ENCODE data around the gene CPA3.

Gene CPA3

DNA sequence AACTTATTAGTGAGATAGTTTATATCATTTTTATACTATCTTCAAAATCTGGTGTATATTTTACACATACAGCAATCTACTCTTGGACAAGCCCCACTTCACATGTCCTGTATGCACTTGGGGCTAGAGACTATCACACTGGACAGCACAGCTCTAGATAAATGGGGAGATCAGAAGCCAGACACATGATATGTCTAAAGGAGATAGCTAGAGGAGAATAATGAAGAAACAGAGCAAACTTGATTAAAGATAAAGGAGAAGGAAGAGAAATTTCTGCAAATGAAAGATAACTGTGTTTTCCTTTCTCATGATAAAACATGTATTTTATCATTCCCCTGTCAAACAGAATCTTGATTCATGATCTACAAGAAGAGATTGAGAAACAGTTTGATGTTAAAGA is 13.0 kb downstream of the CPA3 start:
- Histone ChIP-seq H3K4me3 (no peak overlapping the region), H3K27ac (no peak overlapping the region)
- no peak for DNase-seq (ENCODE audit: low spot score)
- TF ChIP-seq, protein P1, sequence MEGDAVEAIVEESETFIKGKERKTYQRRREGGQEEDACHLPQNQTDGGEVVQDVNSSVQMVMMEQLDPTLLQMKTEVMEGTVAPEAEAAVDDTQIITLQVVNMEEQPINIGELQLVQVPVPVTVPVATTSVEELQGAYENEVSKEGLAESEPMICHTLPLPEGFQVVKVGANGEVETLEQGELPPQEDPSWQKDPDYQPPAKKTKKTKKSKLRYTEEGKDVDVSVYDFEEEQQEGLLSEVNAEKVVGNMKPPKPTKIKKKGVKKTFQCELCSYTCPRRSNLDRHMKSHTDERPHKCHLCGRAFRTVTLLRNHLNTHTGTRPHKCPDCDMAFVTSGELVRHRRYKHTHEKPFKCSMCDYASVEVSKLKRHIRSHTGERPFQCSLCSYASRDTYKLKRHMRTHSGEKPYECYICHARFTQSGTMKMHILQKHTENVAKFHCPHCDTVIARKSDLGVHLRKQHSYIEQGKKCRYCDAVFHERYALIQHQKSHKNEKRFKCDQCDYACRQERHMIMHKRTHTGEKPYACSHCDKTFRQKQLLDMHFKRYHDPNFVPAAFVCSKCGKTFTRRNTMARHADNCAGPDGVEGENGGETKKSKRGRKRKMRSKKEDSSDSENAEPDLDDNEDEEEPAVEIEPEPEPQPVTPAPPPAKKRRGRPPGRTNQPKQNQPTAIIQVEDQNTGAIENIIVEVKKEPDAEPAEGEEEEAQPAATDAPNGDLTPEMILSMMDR (IDR thresholded peaks at IDR 0.05) = no peak

DNA sequence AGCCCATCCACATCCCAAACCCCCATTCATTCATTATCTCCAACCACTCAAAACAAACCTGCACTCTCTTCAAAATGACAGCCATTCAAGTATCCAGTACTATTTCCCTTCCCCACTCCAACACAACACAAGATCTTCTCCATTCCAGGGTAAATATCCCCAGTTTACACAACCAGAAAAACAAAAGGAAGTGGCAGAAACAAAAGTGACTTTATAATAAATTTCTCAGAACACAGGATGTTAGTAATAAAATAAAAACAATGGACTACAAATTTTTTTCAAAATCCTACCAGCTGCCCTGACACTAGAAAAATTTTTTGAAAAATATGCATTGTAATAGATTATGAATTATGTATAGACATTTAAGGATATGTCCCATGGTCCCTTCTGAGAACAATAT is 14.2 kb downstream of the CPA3 start:
- TF ChIP-seq, protein P1 (IDR thresholded peaks at IDR 0.05) = no peak

DNA sequence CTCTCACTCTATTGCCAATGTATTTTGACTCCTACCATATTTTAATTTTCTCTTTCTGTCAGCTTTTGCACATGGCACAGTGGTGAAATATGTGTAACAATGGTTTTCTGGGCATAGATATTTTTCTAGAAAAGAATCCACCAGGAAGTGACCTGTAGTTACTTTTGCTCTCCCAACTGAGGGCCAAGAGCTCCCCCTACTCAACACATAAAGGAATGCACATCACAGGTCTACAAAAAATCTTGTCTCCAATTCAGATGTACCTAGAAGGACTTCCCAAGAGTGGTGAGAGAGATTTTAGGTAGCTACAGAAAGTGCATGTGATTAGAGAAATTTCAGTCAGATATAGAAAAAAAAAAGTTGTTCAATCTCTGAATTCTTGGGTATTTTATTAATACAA is 15.6 kb downstream of the CPA3 start:
- no peak for DNase-seq (ENCODE audit: low spot score)
- no peak overlapping the region for H3K27ac ChIP-seq
- TF ChIP-seq, protein P1 (IDR thresholded peaks at IDR 0.05) = no peak
- H3K4me3 ChIP-seq = no peak overlapping the region

More for the DNA sequence above, 14.2 kb downstream of the CPA3 start:
- H3K27ac ChIP-seq = no peak overlapping the region
- no peak overlapping the region for H3K4me3 ChIP-seq
- no peak for DNase-seq (ENCODE audit: low spot score)

DNA sequence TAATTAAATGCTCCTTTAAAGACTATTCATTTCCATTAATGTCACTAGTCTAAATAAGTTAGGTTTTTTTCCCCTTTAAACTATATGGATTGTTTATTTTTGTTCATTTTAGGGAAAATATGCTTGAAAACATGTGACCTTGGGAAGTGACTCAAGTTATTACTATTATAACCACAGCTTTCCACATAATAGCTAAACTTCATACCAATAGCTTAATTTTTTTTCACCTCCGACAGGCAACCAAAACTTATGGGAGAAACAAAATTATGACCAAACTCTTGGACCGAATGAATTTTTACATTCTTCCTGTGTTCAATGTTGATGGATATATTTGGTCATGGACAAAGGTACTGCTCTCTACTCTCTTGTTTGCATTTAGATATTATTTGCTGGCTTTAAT is 16.2 kb downstream of the CPA3 start:
- Histone ChIP-seq H3K4me3 (no peak overlapping the region), H3K27ac (no peak overlapping the region)
- TF ChIP-seq, protein P1 (IDR thresholded peaks at IDR 0.05) = no peak
- no peak for DNase-seq (ENCODE audit: low spot score)

DNA sequence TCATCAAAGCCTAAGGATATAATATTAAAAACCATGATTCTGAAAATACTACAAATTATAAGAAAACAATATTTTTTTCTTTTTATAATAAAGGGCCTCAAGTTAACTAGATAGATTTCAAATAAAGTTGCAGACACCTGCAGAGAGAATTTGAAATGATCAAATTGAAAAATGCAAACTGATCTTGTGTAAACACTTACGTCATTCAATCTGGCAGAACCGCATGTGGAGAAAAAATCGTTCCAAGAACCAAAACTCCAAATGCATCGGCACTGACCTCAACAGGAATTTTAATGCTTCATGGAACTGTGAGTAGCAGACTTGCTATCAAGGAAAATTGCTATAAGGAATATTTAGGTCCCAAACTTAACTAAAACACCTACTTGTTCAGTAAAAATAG is 17.2 kb downstream of the CPA3 start:
- no peak overlapping the region for H3K4me3 ChIP-seq
- TF ChIP-seq, protein P1 (IDR thresholded peaks at IDR 0.05) = no peak
- H3K27ac ChIP-seq = no peak overlapping the region
- DNase-seq (ENCODE audit: low spot score) = no peak

DNA sequence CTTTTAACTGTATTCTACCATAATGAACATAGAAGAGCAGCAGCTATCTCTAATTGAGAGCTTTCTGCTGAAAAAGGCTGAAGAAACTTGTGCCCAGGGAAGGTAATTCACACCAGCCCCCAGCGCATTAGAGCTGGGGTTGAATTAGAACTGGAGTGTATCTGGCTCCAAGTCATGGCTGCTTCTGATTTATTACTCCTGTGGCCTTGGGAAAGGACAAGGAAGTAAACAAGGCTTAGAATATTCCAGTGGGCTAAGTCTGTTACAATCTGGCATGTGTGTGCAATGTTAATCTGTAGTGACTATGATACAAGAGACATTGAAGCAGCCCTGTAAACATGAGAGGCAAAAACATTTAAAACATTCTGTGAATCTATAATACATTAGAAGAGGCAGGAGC is 18.1 kb downstream of the CPA3 start:
- TF ChIP-seq, protein P1 (IDR thresholded peaks at IDR 0.05) = no peak
- Histone ChIP-seq H3K27ac (no peak overlapping the region), H3K4me3 (no peak overlapping the region)
- no peak for DNase-seq (ENCODE audit: low spot score)

DNA sequence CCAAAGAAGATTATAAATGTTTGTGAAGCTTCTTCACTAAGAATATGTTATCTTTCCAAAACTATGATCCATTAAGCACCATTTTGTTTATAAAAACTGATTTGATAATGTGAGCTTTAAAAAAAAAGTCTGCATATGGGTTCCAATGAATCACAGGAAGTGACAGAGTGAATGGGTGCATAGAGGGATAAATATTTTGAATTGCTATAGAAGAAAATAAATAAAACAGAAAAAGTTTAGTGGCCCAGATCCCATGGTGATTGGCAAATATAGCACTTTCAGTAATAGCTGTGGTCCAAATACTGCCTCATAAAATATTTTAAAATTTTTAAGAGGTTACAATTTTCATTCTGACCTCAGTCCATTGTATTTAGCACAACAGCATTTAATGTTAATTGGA is 19.2 kb downstream of the CPA3 start:
- no peak overlapping the region for H3K4me3 ChIP-seq
- DNase-seq (ENCODE audit: low spot score) = no peak
- TF ChIP-seq, protein P1 (IDR thresholded peaks at IDR 0.05) = no peak
- no peak overlapping the region for H3K27ac ChIP-seq

Measured in coronary artery (tissue), 2 donors.